HCEC 1CT (cell line): ENCODE data around the gene SHISA8.
"Not testable (repeated sequence)": the region's sequence is repeated elsewhere in the genome, so short reads cannot be mapped to it uniquely, and the experiment has no call there.

Experiments
- DNase-seq: peaks from one replicate; pipeline ENCODE4 v3.0.0-alpha.2; 2017

Gene SHISA8

DNA sequence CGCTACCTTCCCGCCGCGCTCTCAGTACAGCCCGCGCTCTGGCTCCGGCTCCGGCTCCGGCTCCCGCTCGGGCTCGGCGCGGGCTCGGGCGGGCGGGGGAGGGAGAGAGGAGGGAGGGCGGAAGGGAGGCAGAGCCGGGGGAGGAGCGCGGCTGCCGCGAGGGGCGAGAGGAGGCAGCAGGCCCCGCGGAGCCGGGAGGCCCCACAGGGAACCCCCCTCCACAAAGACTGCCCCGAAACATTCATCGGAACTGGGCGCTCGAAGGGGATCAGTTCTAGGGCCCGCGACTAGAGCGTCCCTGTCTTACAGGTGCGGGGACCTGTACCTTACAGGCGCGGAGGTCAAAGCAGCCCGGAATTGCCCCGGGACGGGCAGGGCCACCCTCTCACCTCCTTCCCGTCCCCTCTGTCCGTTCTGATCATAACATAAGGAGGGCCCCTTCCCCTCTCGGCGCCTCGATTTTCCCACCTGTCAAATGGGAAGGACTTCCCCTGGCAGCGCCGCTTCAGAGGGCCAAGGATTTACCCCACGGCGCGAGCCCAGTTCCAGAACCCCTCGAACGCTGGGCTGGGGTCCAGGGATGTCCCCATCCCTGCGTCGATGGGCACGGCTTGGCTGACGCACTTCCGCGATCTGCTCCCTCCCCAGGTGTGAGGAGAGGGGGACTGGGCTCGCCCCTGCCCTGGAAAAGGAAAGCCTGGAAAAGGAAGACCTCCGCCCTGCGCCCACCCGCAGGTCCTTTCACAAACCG is at the start of gene SHISA8:
TSS of gene SHISA8 (minus strand) at position 40 of the 751 bp plus-strand sequence. CDS start 407 bp downstream, outside the sequence.
- no peak for DNase-seq

- DNase-seq, result no peak
Observed at GRCh38 chr22:41964112-41964491, 49.2 kb upstream of the SHISA8 start.

- no peak for DNase-seq
Observed at GRCh38 chr22:41963453-41964111, 48.7 kb upstream of the SHISA8 start.

DNA sequence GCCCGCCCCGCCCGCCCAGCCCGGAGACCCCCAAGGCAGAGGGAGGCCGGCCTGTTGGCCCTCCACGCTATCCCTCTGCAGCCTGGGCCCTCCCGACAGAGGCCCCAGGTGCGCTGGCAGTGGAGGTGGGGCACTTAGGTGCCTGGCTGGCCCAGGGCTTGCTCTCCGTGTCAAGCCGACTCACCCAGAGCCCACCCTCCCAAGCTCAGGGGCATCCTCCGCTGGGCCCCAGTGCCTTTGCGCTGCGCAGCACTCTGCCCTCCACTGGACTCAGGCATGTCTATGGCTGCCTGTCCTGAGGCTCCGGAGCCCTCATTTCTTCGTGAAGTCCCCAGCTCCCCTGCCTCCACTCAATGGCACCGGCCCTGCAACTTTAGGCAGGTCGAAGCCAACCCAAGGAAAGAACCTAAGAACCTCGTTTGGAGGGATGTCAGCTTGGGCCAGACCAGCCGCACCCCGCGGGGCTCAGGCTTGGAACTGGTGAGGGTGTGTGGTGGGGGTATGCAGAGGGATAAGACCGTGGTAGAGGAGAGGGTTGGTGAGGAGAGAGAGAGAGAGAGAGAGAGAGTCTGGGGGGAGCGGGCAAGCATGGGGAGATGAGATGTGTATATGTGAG is 43.2 kb upstream of the SHISA8 start:
- DNase-seq, result no peak

DNA sequence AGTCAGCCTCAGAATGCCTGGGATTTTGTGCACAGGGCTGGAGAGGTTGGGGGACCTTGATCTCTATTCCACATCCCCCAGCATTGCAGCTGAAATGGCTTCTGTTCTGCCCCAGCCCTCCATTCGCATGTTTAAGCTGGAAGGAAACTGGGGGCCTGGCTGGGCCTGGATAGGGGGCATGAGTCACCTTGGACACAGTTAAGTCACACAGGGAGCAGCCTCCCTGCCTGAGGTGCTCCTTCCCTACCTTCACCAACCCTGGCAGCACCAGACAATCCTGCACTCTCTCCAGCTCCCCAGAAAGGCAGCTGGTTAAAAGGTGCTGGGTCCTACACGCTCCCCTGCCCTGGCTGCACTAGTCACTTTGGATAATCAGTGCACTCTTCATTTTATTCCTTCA is 37.8 kb upstream of the SHISA8 start:
- no peak for DNase-seq

DNA sequence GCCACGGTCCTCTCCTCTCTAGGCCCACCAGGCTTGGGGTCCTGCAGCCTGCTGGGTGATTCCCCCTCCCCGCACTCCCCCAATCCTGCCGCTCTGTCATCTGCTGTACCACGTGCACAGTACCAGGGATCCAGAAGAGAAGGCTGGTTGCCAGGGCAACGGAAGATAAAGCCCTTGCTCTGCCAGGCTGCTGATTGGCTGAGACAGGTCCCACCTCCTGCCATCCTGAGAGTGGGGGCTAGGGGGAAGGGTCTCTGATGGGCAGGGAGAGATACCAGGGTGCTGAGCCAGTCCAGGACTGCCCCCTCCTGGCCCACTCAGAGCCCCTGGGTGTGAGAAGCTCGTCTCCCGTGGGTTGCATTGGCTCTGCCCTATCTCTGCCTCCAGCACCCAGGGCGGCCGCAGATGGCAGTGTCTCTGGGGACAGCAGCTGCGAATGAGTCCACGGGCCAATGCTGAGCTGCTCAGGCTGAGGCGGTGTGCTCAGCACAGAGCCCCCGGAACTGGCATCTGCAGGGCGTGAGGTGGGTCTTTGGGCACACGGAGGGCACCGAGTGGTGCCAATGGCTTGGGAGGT is 37.1 kb upstream of the SHISA8 start, which contains the start of gene SMIM45:
TSS of gene SMIM45 (plus strand) at position 253 of the 577 bp plus-strand sequence.
- no peak for DNase-seq

- DNase-seq, result no peak
Observed at GRCh38 chr22:41949297-41949965, 34.6 kb upstream of the SHISA8 start.

GRCh38 chr22:41948928-41949296 is 34.0 kb upstream of the SHISA8 start:
- not testable (repeated sequence) for DNase-seq

- DNase-seq, result no peak
Observed at GRCh38 chr22:41948142-41948541, 33.3 kb upstream of the SHISA8 start.

DNA sequence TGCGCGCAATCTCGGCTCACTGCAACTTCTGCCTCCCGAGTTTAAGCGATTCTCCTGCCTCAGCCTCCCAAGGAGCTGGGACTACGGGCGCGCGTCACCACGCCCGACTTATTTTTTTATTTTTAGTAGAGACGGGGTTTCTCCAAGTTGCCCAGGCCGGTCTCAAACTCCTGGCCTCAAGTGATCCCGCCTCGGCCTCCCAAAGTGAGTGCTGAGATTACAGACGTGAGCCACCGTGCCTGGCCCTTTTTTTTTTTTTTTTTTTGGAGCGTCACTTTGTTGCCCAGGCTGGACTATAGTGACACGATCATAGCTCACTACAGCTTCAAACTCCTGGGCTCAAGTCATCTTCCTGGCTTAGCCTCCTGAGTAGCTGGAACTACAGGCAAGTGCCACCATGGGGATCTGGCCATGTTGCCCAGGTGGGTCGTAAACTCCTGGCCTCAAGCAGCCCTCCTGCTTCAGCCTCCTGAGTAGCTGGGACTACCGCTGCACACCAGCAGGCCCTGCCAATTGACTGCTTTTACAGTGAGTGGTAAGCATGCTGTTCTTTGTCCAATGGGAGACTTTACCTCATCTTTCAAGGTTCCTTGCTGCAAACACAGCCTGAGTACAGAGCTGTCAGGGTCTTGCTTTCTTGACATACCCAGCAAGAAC is 32.7 kb upstream of the SHISA8 start:
- no peak for DNase-seq

DNA sequence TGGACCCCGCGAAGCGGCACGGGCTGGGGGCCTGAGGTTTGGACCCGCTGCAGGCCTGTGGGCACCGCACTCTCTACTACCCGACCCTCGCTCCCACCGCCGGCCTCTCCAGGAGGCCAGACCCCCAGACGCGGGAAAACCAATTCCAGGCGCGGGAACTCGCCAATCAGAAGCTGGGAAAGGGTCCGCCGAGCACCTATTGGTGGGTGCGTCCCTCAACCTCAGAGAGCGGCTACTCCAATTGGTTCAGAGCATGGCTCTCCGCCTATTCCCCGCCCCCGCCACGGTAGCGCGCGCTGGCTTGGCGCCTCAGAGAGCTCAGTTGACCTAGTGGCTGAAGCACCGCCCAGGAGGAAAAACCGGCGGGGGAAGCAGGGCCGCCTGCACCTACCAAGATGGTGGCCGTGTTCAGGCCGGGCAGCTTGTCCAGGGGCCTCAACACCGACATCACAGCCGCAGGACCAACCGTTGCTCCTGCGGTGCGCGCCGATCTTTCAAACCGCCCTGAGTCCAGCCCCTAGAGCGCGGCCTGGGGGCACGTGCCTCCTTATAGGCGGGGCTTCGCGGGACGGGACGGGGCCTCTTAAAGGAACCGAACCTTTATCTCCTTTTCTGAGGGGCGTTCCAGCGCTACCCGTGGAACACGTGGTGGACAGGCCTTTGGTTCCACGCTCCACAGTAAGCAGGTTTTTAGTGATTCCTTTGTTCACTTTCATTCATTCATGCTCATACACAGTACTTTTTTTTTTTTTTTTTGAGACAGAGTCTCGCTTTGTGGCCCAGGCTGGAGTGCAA is 32.0 kb upstream of the SHISA8 start, which contains the start of gene CENPM:
TSS of gene CENPM (minus strand) at position 524 of the 795 bp plus-strand sequence. CDS start at position 448, 76 bp downstream.
- DNase-seq, result peak; percentile 94

- DNase-seq, result peak; percentile 8
Observed at GRCh38 chr22:41943661-41944209, 28.9 kb upstream of the SHISA8 start.

GRCh38 chr22:41940832-41941765 is 26.2 kb upstream of the SHISA8 start:
- peak; percentile 94 for DNase-seq

- no peak for DNase-seq
Observed at GRCh38 chr22:41939981-41940831, 25.3 kb upstream of the SHISA8 start.

GRCh38 chr22:41936894-41937169 is 22.0 kb upstream of the SHISA8 start:
- DNase-seq, result no peak

GRCh38 chr22:41935509-41935908 is 20.6 kb upstream of the SHISA8 start:
- DNase-seq, result no peak

DNA sequence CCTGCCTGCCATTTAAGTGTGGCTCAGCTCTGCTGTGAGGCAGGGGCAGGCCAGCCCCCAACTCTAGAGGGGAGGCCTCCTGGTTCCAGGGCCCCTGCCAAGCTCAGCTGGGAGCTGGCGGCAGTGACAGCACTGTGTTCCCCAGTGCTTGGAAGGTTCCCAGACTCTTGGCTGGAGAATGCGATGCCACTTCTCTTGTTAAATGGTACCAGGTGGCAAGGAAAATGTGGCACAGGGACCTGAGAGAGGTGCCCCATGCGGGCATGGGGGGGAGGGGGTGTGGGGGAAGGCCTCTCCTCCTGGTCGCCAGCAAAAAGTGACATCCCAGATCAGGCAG is 20.1 kb upstream of the SHISA8 start:
- no peak for DNase-seq

GRCh38 chr22:41934284-41935014 is 19.6 kb upstream of the SHISA8 start:
- DNase-seq, result no peak
